Left ventricle myocardium superior (tissue), 1 donor: Measurements from ENCODE around the gene MCF2. TPM values are rescaled to one million over a fixed set of nuclear protein-coding genes. Genes with fewer than 3 reads are reported as not detected.
"Not testable (repeated sequence)": the region's sequence is repeated elsewhere in the genome, so short reads cannot be mapped to it uniquely, and the experiment has no call there.

ENCODE experiments used
- ATAC-seq: fragments of 200-7000 bp; cut with Tn5 transposase; one replicate; pipeline ENCODE4 v1.9.1; 2020; ENCODE audit warnings: mild to moderate bottlenecking, moderate library complexity
- DNase-seq: peaks from one replicate; pipeline ENCODE4 v3.0.0-alpha.2; 2020
- intact Hi-C: fragments of 100-400 bp; cut with micrococcal nuclease; formaldehyde crosslinking; loops from one replicate; pipeline ENCODE4 v1.11.0; 2022
- long read RNA-seq: library from polyadenylated mRNA; unstranded; transcript quantifications from one replicate; pipeline ENCODE4 v2.0.0, GENCODE V29; 2021
- total RNA-seq: library from RNA; stranded (reverse); fragmentation: NEBNext Ultra II Directional; extraction: Animal tissue kit (Norgen Biotek cat#: 25700); gene quantifications from one replicate; pipeline ENCODE4 v1.2.1, GENCODE V29; 2021
- donor health status: DM: no; HTN: yes; CAD: no; lungs with severe emphysema.

Gene MCF2, protein sequence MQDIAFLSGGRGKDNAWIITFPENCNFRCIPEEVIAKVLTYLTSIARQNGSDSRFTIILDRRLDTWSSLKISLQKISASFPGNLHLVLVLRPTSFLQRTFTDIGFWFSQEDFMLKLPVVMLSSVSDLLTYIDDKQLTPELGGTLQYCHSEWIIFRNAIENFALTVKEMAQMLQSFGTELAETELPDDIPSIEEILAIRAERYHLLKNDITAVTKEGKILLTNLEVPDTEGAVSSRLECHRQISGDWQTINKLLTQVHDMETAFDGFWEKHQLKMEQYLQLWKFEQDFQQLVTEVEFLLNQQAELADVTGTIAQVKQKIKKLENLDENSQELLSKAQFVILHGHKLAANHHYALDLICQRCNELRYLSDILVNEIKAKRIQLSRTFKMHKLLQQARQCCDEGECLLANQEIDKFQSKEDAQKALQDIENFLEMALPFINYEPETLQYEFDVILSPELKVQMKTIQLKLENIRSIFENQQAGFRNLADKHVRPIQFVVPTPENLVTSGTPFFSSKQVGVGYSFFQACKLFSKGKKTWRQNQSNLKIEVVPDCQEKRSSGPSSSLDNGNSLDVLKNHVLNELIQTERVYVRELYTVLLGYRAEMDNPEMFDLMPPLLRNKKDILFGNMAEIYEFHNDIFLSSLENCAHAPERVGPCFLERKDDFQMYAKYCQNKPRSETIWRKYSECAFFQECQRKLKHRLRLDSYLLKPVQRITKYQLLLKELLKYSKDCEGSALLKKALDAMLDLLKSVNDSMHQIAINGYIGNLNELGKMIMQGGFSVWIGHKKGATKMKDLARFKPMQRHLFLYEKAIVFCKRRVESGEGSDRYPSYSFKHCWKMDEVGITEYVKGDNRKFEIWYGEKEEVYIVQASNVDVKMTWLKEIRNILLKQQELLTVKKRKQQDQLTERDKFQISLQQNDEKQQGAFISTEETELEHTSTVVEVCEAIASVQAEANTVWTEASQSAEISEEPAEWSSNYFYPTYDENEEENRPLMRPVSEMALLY
- 0.27 TPM for total RNA-seq
- long read RNA-seq: 0 reads

DNA sequence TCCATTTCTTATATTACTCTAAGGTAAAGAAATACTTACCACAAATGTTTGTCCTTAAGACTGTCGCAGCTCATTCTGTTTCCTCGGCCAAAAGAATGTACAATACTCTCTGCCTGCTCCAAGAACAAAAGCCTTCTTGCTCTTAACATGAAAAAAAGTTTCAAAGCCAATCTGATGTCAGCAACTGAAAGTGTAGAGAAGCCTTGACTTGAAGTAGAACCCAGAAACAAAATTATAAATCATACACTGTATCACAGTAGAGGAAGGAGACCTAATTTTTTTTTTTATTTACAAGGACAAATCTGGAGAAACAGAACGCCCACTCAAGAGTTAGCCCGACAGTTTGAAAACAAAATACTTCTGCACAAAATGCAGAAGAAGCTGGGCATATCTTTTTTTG, at the start of gene MCF2:
Gene MCF2, minus strand, starts transcription at position 101 of the 400 bp plus-strand sequence. CDS start 56,423 bp downstream, outside the sequence.
- intact Hi-C loops: no loop called here
- ATAC-seq: no peak
- DNase-seq: no peak

DNA sequence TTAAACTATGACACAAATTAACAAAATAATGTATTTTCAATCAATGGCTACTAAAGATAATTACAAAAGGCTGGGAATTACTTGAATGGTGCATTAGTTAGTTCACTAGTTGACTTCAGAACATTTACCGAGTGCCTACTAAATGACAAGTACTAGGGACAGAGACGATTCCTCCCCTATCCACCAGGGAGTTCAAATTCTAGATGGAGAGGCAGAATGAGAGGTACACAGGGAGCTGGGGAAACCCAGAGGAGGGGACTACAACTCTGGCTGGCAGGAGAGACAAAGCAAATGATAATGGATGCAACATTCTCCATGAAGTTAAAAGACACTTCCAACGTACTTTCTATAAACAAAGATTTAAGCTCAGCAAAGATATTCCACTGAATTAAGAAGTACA, 43.1 kb upstream of the MCF2 start:
- ATAC-seq: no peak
- intact Hi-C loops: no loop called here
- DNase-seq: no peak

DNA sequence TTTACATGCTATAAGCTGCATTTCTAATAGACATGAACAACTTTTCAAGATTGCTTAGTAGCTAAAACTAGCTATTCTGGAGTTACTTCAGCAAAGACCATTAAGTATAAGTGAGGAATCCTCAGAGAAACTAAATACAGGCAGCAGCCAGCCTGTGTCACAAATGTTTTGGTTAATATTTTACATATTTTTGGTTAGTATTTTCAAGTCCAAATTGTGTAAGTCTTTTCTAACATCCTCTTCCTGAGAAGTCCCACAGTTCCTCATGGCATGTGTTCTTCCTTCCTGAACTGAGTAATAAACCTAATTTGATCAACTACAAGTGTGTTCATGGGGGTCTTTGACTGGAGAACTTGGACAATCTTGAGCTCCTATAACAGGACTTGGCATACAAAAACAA, 42.4 kb upstream of the MCF2 start:
- DNase-seq (no peak), ATAC-seq (no peak)
- intact Hi-C loops: no loop called here

DNA sequence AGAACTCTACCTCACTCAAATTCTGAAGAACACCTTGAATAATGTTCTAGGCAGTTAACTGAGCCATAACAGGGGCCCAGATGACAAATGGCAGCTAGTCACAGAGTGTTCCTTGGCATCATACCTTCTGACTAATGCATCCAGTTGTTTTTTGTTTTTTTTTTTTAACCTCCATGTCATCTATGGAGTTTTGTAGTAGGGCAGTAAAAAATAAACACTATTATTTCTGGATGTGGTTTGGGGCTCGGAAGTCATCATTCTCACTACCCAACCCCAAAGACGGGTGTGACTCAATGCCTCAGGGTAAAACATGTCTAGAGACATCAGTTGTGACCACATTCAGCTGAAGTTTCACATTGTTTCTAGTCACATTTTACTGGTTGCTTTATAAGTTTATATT, 31.2 kb upstream of the MCF2 start:
- intact Hi-C loops: no loop called here
- DNase-seq: no peak
- no peak for ATAC-seq

DNA sequence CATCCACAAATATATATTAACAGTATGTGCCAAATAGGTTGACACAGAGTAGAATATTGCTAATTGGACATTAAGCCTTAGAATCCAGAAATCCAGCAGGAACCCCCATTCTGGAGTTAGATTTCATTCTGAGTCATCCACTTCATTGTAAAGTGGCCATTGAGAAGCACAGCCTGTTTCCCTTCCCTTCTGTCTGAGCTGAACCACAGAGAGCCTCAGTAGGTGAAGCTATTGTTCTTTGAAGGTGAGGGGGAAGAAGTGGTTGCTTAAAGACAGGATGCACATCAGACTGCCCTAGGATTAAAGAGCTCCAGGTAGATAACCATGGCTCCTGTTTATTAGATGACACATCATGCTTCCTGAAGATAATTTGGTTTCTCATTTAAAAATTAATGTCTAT, 30.6 kb upstream of the MCF2 start:
- intact Hi-C loops: no loop called here
- no peak for ATAC-seq
- DNase-seq: no peak

DNA sequence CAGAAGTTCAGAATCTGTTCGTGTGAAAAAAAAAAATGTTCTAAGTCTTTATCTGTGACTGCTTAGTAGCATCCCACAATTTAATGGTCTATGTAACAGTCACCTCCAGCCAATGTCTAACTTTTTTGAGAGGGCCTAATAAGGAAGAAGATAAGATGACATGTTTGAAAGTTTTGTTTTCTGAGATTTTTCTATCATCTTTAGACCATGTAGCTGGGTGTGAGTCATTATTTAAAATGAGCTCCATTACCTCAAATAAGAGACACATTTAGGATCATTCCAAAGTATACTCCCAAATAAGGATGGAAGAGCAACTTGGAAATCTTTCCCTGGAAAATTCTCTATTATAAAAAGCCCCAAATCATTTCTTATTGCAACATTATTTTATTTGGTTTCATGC, 28.2 kb upstream of the MCF2 start:
- intact Hi-C loops: no loop called here
- ATAC-seq: no peak

DNA sequence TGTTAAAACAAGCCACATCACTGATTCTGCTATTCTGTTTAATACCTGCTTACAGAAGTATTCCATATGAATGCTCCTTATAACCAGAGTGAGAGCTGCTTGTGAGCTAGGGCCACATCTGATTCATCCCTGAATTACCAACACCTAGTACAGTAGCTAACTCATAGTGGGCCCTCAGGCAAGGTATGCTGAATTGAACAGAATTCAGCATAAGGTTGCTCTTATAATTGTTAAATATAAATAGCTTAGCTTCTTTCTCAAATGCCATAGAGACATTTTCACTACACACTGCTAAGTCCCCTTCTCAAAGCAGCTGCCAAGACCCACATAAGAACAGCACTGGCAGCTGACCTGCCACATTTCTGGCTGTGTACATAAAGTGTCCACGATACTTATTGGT, 27.0 kb upstream of the MCF2 start:
- no peak for DNase-seq
- ATAC-seq: no peak
- intact Hi-C loops: no loop called here

More for the DNA sequence above, 28.2 kb upstream of the MCF2 start:
- no peak for DNase-seq

DNA sequence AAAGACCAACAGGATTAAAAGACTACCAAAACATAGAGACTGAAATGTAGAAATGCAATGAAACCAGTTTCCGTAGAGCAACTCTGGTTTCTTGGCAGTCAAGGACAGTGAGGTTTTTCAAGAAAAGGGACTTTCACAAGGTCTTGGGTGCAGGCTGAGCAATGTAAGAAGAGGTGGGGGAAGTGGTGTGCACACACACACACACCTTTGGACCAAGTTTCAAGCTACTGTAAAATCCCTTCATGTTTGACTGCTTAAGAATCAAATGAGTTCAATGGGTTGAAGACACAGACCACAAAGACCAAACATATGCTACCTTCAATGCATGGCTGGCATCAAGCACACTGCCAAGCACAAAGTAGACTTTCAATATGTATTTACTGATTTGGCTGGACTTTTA, 17.8 kb upstream of the MCF2 start:
- intact Hi-C loops: no loop called here
- ATAC-seq (no peak), DNase-seq (no peak)

DNA sequence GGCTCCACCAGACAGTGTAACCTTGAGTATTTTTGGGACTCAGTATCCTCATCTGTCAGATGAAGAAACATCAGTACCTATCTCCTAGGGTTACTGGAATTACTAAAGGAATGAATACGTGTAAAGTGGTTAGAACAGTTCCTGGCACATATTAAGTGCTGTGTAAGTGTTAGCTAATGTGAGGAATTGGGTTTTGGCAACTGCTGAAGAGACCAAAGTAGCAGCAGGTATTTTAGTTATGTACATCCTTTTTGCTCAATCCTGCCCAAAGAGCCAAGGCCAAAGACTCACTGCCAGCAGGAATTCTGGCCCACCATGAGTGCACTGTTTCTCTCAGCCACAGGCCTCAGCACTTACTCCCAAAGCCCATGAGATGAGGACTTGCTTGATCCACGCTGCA, 16.7 kb upstream of the MCF2 start:
- intact Hi-C loops: no loop called here
- ATAC-seq (no peak), DNase-seq (no peak)

DNA sequence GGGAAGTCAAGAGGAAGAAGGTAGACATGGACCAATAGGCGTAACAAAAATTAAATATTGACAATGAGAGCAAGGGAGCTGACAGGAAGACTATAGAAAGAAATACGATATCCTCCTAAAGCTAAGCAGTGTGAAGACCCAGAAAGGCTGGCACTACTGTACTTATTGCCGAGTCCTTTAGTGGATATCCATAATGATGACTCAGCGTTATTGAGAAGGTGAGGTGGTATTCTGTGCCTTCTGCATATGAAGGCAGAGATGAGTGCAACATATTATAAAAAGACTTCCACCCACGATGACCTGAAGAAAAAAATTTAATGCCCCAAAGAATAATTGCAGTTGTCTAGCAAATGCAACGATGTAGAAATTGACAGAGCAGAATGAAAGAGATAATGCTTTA, 13.0 kb upstream of the MCF2 start:
- no peak for ATAC-seq
- no peak for DNase-seq

DNA sequence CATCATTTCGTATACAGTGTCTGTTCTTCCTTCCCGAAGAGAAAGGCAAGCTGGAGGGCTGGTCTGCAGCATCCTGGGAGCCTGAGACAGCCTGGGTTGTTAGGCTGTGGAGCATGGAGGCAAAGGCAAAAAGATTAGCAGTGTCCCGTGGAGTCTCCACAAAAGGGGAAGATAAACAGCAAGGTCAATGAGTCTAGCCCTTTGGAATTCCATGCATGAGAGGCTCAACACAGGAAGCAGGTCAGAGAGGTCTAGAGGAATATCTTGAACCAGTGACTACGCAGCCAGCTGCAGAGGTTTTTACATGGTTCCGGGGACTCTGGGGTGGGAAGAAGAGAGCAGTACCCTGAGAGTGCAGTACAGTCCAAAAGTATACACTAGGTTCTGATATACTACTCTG, 12.2 kb upstream of the MCF2 start:
- no peak for ATAC-seq
- intact Hi-C loops: no loop called here
- no peak for DNase-seq

More for the DNA sequence above, 13.0 kb upstream of the MCF2 start:
- intact Hi-C loops: no loop called here

DNA sequence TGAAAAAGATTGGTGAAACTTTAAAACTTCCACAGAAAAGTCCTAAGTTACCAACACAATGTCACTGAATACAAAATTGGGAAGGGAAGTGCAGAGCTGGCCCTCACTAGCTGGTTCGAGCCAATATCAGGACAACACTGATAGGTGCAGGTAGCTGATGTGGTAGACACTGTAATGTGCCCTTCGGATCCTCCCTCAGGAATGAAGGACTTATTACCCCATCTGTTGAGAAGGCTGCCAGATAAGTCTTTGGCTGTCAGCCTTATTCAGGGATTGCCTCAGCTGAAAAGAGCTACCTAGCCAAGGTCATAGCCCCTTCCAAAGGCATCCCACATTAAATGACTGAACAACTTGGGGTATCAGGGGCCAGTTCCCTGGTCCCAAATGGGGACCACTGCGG, 5.3 kb downstream of the MCF2 start:
- no peak for DNase-seq
- intact Hi-C loops: no loop called here
- no peak for ATAC-seq

DNA sequence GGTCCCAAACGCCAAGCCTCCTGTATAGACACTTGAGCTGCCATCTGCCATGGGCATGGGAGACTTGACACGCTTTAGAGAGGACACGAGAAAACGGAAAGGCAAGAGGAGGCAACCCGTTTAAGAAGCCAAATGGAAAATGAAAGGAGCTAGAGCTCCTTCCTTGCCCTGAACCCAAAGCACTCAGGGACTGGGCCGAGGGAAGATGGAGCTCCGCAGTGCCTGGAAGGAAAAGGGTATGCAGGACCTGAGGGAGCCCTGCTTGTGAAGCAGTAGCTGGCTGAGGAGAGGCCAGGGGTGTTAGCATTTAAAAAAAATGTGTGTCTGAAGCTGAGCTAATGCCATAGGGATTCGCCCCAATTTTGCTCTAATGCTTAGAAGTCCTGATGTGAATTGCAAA, 15.1 kb downstream of the MCF2 start:
- intact Hi-C loops: no loop called here
- DNase-seq: no peak
- no peak for ATAC-seq

DNA sequence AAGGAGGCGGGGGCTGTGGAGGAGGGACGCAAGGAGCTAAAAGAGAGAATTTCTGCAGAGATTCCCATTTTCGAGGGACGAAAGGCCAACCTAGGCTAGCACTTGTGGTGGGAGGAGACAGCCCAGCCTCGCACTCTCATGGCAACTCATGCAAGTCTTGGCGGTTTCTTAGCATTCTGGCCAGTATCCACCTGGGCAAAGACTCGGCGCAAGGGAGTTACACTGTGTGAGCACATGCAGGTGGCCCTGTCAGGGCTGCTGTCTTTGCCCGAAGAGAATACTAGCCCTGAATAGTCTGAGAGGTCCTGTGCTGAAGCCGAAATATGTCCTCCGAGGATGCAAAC, 15.5 kb downstream of the MCF2 start:
- intact Hi-C loops: no loop called here
- ATAC-seq (no peak), DNase-seq (no peak)

DNA sequence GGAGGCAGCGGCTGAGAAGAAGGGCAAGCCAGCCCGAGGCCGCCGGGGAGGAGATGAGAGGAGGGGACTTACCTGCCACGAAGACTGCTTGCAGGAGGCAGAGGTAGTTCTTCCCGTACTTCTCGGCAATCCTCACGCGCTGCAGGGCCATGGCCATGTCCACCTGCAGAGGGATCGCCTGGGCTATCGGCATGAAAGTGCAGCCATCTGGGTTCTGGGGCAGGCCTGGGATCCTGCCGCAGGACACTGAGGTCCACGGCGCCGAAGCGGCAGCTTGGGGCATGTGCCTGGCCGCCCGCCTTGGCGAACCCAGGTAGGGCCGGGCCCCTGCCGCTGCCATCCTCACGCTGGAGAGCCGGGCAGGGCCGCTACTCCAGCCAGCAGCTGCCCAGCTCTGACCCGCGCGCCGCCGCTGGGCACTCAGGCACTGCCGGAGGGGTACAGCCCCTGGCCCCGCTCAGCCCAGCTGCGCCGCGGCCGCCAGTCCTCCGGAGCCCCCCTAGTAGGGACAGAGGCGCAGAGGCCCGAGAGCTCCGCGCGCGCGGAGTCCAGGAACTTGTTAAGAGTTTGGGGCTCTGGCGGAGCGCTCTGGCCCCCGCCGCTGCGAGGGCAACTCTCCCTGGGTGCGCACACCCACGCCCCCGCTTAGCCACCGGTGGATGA, 16.0 kb downstream of the MCF2 start:
- intact Hi-C loops: no loop called here
- ATAC-seq: peak; percentile 13
- no peak for DNase-seq

DNA sequence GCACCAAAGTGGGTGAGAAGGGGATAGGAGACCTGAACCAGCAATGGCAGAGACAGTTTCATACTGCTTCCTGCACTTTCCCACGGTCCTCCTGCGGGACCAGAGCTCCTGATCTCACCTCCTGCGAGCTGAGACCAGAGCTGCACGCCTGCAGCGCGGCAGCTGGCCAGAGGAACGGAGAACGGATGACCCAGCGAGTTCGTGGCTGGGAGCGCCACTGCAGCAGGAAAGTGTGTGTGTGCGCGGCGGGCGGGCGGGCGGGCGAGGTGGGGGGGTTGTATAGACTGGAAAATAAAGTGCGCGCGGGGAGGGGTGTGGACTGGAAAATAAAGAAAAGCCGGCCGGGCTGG, 16.5 kb downstream of the MCF2 start:
- DNase-seq (no peak), ATAC-seq (peak; percentile 27)
- intact Hi-C loops: no loop called here

DNA sequence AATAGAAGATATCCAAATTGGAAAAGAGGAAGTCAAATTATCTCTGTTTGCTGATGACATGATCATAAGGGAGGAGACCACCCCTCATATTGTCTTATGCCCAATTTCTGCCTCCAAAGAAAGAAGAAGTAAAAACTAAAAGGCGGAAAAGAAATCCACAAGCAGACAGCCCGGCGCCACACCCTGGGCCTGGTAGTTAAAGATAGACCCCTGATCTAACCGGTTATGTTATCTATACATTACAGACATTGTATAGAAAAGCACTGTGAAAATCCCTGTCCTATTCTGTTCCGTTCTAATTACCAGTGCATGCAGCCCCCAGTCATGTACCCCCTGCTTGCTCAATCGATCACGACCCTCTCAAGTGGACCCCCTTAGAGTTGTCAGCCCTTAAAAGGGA, 22.8 kb downstream of the MCF2 start:
- intact Hi-C loops, ATAC-seq: not testable (repeated sequence)

DNA sequence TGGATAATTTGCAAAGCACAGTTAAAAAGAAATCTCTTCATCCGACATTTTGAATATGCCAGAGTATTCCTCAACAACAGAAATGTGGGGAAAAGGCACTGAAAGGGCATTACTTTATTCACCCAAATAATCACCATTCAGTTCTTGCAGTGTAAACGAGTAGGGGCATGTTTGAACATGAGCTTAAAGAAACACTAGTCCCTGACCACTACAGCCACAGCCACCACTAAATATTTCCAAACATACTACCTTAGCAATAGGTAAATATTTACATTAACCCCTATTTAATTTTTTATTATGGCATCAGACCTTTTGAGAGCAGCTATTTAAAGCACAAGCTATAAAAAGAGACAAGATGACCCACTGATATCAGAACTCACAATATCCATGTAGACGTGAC, 27.6 kb downstream of the MCF2 start:
- intact Hi-C loops: no loop called here
- ATAC-seq: no peak
- no peak for DNase-seq

More for the DNA sequence above, 22.8 kb downstream of the MCF2 start:
- DNase-seq: not testable (repeated sequence)

DNA sequence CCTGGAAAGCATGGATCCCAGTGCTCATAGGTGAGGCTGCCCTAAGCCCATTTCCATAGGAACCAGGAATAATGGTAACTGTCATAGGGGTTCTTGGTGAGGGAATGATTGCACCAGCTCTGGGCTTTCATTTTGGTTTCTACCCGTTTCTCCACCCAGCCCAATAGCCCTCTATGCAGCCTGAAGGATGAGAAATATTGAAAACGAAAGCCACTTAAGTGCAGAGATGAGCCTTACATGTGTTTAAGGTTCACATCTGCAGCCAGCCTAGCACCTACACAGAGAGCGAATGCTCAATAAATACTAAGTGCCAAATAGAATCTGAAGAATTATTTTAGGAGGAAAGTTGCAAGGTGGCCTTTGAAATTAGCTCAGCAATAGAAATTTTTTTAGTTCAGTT, 60.4 kb downstream of the MCF2 start:
- intact Hi-C loops: no loop called here
- ATAC-seq (no peak), DNase-seq (no peak)
